ENCODE data around the gene NFKBIB.
A peak's percentile ranks its signal among the peaks of the same experiment; 100 is the strongest.

NFKBIB gene

GRCh38 chr19:38928391-38929001, 28.7 kb downstream of the NFKBIB start:
- no peak overlapping the region for H3K27ac ChIP-seq (ENCODE audit: low read depth, low read length)
- H2AFZ ChIP-seq (ENCODE audit: low read depth, low read length, severe bottlenecking): no peak overlapping the region
- H3K9ac ChIP-seq (ENCODE audit: low read length): no peak overlapping the region
- H3K9me3 ChIP-seq (ENCODE audit: insufficient read depth, low read length): no peaks in the 10 kb centered on the region
- H4K20me1 ChIP-seq (ENCODE audit: low read depth, low read length): no peaks in the 10 kb centered on the region
- H3F3A ChIP-seq (ENCODE audit: insufficient read depth): no peaks in the 10 kb centered on the region
- no peak overlapping the region for H3K4me3 ChIP-seq (ENCODE audit: insufficient read depth, low read length, poor library complexity, severe bottlenecking)
- TF ChIP-seq CTCF (IDR thresholded peaks at IDR 0.05; ENCODE audit: insufficient read depth, low read length, poor library complexity, severe bottlenecking) (no peak), EZH2phosphoT487 (conservative IDR thresholded peaks at IDR 0.05; ENCODE audit: low read length) (no peak)
- H3K4me2 ChIP-seq (ENCODE audit: low read depth, low read length, poor library complexity, severe bottlenecking): no peak overlapping the region
- peaks cover 51% of the 10 kb centered on the region for H3K79me2 ChIP-seq (ENCODE audit: insufficient read depth, low read length)
- no peaks in the 10 kb centered on the region for H3K27me3 ChIP-seq (ENCODE audit: low read length)
- peaks cover 3% of the 10 kb centered on the region; the same call in 1 of the 2 replicates for H3K36me3 ChIP-seq (ENCODE audit: low read length)
- H3K9me2 ChIP-seq (replicated peaks; ENCODE audit: insufficient read depth, low read length): no peaks in the 10 kb centered on the region

- Histone ChIP-seq H3K9me3 (ENCODE audit: insufficient read depth, low read length) (peaks cover 6% of the 10 kb centered on the region; the same call in 1 of the 2 replicates), H3K36me3 (ENCODE audit: low read length) (peaks cover 11% of the 10 kb centered on the region), H3K27ac (ENCODE audit: low read depth, low read length) (peak within 1 kb of the TSS; percentile 86), H3K4me2 (ENCODE audit: low read depth, low read length, poor library complexity, severe bottlenecking) (peak within 1 kb of the TSS; percentile 72), H3F3A (ENCODE audit: insufficient read depth) (no peaks in the 10 kb centered on the region), H3K27me3 (ENCODE audit: low read length) (no peaks in the 10 kb centered on the region), H3K9me2 (replicated peaks; ENCODE audit: insufficient read depth, low read length) (no peaks in the 10 kb centered on the region), H2AFZ (ENCODE audit: low read depth, low read length, severe bottlenecking) (peak within 1 kb of the TSS; percentile 66), H4K20me1 (ENCODE audit: low read depth, low read length) (no peaks in the 10 kb centered on the region), H3K79me2 (ENCODE audit: insufficient read depth, low read length) (peaks cover 51% of the 10 kb centered on the region), H3K4me3 (ENCODE audit: insufficient read depth, low read length, poor library complexity, severe bottlenecking) (peak within 1 kb of the TSS; percentile 74), H3K9ac (ENCODE audit: low read length) (peak within 1 kb of the TSS; percentile 72)
- peak; percentile 100 for TF ChIP-seq CTCF (IDR thresholded peaks at IDR 0.05; ENCODE audit: insufficient read depth, low read length, poor library complexity, severe bottlenecking)
- no peak for TF ChIP-seq EZH2phosphoT487 (conservative IDR thresholded peaks at IDR 0.05; ENCODE audit: low read length)
These were observed 30.4 kb downstream of the NFKBIB start, which contains the start of gene SARS2 for GRCh38 chr19:38929929-38930775. Gene SARS2, minus strand, starts transcription at chr19:38930763. Its CDS starts 27 bp downstream, at chr19:38930736.

- no peaks in the 10 kb centered on the region for H3K27me3 ChIP-seq (ENCODE audit: low read length)
- H3K4me3 ChIP-seq (ENCODE audit: insufficient read depth, low read length, poor library complexity, severe bottlenecking): peak within 1 kb of the TSS; percentile 74
- peak within 1 kb of the TSS; percentile 66 for H2AFZ ChIP-seq (ENCODE audit: low read depth, low read length, severe bottlenecking)
- TF ChIP-seq EZH2phosphoT487 (conservative IDR thresholded peaks at IDR 0.05; ENCODE audit: low read length): no peak
- no peak for TF ChIP-seq CTCF (IDR thresholded peaks at IDR 0.05; ENCODE audit: insufficient read depth, low read length, poor library complexity, severe bottlenecking)
- H3K36me3 ChIP-seq (ENCODE audit: low read length): peaks cover 11% of the 10 kb centered on the region
- H4K20me1 ChIP-seq (ENCODE audit: low read depth, low read length): no peaks in the 10 kb centered on the region
- H3K9ac ChIP-seq (ENCODE audit: low read length): peak within 1 kb of the TSS; percentile 72
- H3K79me2 ChIP-seq (ENCODE audit: insufficient read depth, low read length): peaks cover 51% of the 10 kb centered on the region
- peak within 1 kb of the TSS; percentile 72 for H3K4me2 ChIP-seq (ENCODE audit: low read depth, low read length, poor library complexity, severe bottlenecking)
- H3F3A ChIP-seq (ENCODE audit: insufficient read depth): no peaks in the 10 kb centered on the region
- no peaks in the 10 kb centered on the region for H3K9me2 ChIP-seq (replicated peaks; ENCODE audit: insufficient read depth, low read length)
- H3K27ac ChIP-seq (ENCODE audit: low read depth, low read length): peak within 1 kb of the TSS; percentile 86
- peaks cover 6% of the 10 kb centered on the region; the same call in 1 of the 2 replicates for H3K9me3 ChIP-seq (ENCODE audit: insufficient read depth, low read length)
These were observed 31.2 kb downstream of the NFKBIB start, which contains the start of gene MRPS12 for GRCh38 chr19:38930776-38931520. Gene MRPS12, plus strand, starts transcription at chr19:38930944. Its CDS starts 351 bp downstream, at chr19:38931295.

Data from SU-DHL-6 (cell line).